GM18870 (cell line): ENCODE results near the gene CORO2B.
"Not testable (repeated sequence)": the region's sequence is repeated elsewhere in the genome, so short reads cannot be mapped to it uniquely, and the experiment has no call there.

Experiments
- ATAC-seq: cut with Tn5 transposase; IDR thresholded peaks from one replicate; pipeline ENCODE4 v1.9.1; 2021; ENCODE audit warnings: moderate library complexity; ENCODE audit not compliant: unreplicated experiment

The CORO2B gene

GRCh38 chr15:68719051-68719450 lies 140.3 kb downstream of the CORO2B start:
- ATAC-seq, result no peak

GRCh38 chr15:68719672-68720071 lies 140.9 kb downstream of the CORO2B start:
- ATAC-seq, result no peak

GRCh38 chr15:68721886-68722285 lies 143.1 kb downstream of the CORO2B start:
- no peak for ATAC-seq

- ATAC-seq, result no peak
Measured at GRCh38 chr15:68725736-68726135, 146.9 kb downstream of the CORO2B start.

- ATAC-seq, result no peak
Measured at GRCh38 chr15:68726246-68726645, 147.5 kb downstream of the CORO2B start.

- no peak for ATAC-seq
Measured at GRCh38 chr15:68729789-68730411, 151.1 kb downstream of the CORO2B start.

GRCh38 chr15:68730471-68730919 lies 151.7 kb downstream of the CORO2B start:
- ATAC-seq, result no peak

GRCh38 chr15:68730976-68731897 lies 152.4 kb downstream of the CORO2B start:
- ATAC-seq, result no peak

GRCh38 chr15:68732451-68732850 lies 153.7 kb downstream of the CORO2B start:
- ATAC-seq, result no peak

GRCh38 chr15:68733666-68734065 lies 154.9 kb downstream of the CORO2B start:
- no peak for ATAC-seq

GRCh38 chr15:68734352-68734751 lies 155.6 kb downstream of the CORO2B start:
- ATAC-seq, result no peak

GRCh38 chr15:68734881-68735280 lies 156.1 kb downstream of the CORO2B start:
- ATAC-seq, result no peak

- no peak for ATAC-seq
Measured at GRCh38 chr15:68735610-68736009, 156.8 kb downstream of the CORO2B start.

- no peak for ATAC-seq
Measured at GRCh38 chr15:68739390-68740080, 160.7 kb downstream of the CORO2B start.

- no peak for ATAC-seq
Measured at GRCh38 chr15:68743256-68743655, 164.5 kb downstream of the CORO2B start.

- ATAC-seq, result no peak
Measured at GRCh38 chr15:68749365-68749764, 170.6 kb downstream of the CORO2B start.

- no peak for ATAC-seq
Measured at GRCh38 chr15:68749793-68750192, 171.0 kb downstream of the CORO2B start.

GRCh38 chr15:68751622-68752021 lies 172.8 kb downstream of the CORO2B start:
- ATAC-seq, result no peak

- ATAC-seq, result no peak
Measured at GRCh38 chr15:68755731-68756130, 176.9 kb downstream of the CORO2B start.

GRCh38 chr15:68759982-68760579 lies 181.3 kb downstream of the CORO2B start:
- ATAC-seq, result not testable (repeated sequence)

GRCh38 chr15:68763063-68763462 lies 184.3 kb downstream of the CORO2B start:
- no peak for ATAC-seq
